Stimulated activated naive CD8-positive, alpha-beta T cell treated with anti-CD3 and anti-CD28 coated beads, Interleukin-15, Interleukin-2, amounts not matched to agents 100 ng/mL and 50 ng/mL, for 24 hours (primary cell): ENCODE measurements around the gene RASL12.

Experiments used
- H3K27ac Mint-ChIP-seq: one replicate; pipeline ENCODE4 v1.8.0; 2021; ENCODE audit warnings: mild to moderate bottlenecking, mixed read lengths
- H3K27me3 Mint-ChIP-seq: one replicate; pipeline ENCODE4 v1.8.0; 2021; ENCODE audit warnings: mixed read lengths
- H3K36me3 Mint-ChIP-seq: one replicate; pipeline ENCODE4 v1.8.0; 2021; ENCODE audit warnings: low read depth, mixed read lengths
- H3K4me1 Mint-ChIP-seq: one replicate; pipeline ENCODE4 v1.8.0; 2021; ENCODE audit warnings: low read depth, mixed read lengths
- H3K4me3 Mint-ChIP-seq: one replicate; pipeline ENCODE4 v1.8.0; 2021; ENCODE audit warnings: mild to moderate bottlenecking, mixed read lengths
- H3K9me3 Mint-ChIP-seq: one replicate; pipeline ENCODE4 v1.8.0; 2021; ENCODE audit warnings: mixed read lengths

The RASL12 gene

DNA sequence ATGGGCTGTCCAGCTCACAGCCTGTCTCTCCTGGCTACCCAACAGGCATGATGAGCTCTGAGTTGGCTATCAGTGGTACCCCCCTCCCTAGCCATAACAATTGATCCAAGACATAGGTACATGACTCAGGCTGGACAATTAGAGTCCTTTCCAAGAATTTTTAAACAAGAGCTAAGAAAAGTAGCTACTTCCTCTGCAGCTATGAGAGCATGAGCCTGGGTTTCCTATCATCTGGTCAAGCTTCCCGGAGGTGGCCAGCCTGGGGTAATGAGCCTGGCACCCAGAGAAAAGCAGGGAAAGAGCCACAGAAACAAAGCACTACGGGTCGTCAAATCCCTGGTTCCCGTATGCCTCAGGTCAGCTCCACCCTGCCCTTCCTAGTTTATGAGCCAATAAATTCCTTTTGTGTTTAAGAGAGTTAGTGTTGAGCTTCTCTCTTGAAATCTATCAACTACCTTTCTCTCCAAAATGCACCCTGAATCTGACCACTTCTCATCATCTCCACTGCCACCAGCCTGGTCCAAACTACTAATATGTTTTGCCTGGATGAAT, 24.9 kb downstream of the RASL12 start:
- Mint-ChIP-seq H3K4me3 (no peak overlapping the region), H3K9me3 (no peaks in the 10 kb centered on the region), H3K36me3 (no peaks in the 10 kb centered on the region), H3K27me3 (peaks cover 4% of the 10 kb centered on the region), H3K27ac (no peak overlapping the region), H3K4me1 (no peaks in the 10 kb centered on the region)

DNA sequence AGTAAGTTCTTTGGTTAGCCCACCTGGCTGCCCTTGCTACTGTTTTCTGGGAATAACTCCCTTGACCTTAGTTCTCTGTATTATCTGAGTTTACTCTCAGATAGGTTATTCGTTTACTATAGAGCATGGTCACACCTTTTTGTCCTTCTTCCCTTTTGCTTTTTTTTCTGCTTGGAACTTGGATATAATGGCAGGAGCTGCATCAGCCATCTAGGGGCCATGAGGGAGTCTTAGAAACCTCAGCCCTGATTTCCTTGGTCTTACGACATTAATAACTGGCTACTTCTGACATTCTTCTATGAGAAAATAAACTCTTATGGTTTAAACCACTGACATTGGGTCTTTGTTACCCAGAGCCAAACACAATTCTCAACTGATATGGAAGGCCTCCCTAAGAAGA, 26.0 kb downstream of the RASL12 start:
- no peak overlapping the region for H3K4me3 Mint-ChIP-seq
- H3K4me1 Mint-ChIP-seq = no peaks in the 10 kb centered on the region
- H3K36me3 Mint-ChIP-seq = no peaks in the 10 kb centered on the region
- H3K9me3 Mint-ChIP-seq = no peaks in the 10 kb centered on the region
- H3K27me3 Mint-ChIP-seq = no peaks in the 10 kb centered on the region
- no peak overlapping the region for H3K27ac Mint-ChIP-seq

DNA sequence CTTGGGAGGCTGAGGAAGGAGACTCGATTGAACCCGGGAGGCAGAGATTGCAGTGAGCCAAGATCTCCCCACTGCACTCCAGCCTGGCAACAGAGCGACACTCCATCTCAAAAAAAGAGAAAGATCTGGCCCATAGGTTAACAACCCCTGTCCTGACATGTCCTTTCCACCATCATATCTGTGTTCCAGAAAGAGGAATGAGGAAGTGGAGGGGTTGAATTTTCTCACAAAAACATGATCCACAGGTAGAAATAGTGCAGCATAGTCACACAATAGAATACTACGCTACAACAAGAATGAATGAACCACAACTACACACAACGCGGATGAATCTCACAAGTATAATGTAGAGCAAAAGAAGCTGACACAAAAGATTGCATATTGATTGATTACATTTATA, 27.3 kb downstream of the RASL12 start:
- H3K4me1 Mint-ChIP-seq = no peaks in the 10 kb centered on the region
- no peak overlapping the region for H3K4me3 Mint-ChIP-seq
- H3K36me3 Mint-ChIP-seq = no peaks in the 10 kb centered on the region
- H3K27me3 Mint-ChIP-seq = no peaks in the 10 kb centered on the region
- no peak overlapping the region for H3K27ac Mint-ChIP-seq
- H3K9me3 Mint-ChIP-seq = no peaks in the 10 kb centered on the region

DNA sequence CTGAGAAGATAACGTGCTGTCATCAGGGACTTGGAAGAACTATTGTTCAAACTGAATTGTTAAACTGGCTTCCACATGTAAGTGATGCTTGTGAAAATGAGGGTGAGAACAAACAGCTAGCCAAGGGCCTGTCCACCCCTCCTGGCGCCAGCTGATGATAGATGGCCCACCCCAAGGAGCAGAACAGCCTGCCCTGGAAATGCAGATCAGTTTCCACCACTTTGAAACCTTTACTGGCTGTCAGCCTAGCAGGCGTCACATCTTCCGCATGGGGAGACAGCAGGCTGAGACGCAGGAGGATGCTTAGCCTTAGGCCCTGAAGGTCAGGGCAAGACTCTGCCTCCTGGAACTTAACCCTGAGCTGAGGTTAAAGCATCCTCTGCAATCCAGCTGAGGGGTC, 29.0 kb downstream of the RASL12 start:
- Mint-ChIP-seq H3K36me3 (no peaks in the 10 kb centered on the region), H3K27me3 (no peaks in the 10 kb centered on the region), H3K9me3 (no peaks in the 10 kb centered on the region), H3K4me3 (no peak overlapping the region), H3K4me1 (no peaks in the 10 kb centered on the region), H3K27ac (no peak overlapping the region)

DNA sequence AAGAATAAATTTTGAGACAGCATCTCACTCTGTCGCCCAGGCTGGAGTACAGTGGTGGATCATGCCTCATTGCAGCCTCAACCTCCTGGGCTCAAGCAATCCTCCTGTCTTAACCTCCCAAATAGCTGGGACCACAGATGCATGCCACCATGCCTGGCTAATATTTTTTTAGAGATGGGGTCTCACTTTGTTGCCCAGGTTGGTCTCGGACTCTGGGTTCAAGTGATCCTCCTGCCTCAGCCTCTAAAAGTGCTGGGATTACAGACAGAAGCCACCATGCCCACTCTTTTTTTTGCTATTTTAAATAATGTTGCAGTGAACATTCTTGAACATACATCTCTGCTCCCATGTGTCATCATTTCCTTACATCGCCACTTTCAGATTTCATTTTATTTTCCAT, 29.4 kb downstream of the RASL12 start:
- Mint-ChIP-seq H3K27me3 (no peaks in the 10 kb centered on the region), H3K4me1 (no peaks in the 10 kb centered on the region), H3K36me3 (no peaks in the 10 kb centered on the region), H3K9me3 (no peaks in the 10 kb centered on the region), H3K4me3 (no peak overlapping the region), H3K27ac (no peak overlapping the region)

DNA sequence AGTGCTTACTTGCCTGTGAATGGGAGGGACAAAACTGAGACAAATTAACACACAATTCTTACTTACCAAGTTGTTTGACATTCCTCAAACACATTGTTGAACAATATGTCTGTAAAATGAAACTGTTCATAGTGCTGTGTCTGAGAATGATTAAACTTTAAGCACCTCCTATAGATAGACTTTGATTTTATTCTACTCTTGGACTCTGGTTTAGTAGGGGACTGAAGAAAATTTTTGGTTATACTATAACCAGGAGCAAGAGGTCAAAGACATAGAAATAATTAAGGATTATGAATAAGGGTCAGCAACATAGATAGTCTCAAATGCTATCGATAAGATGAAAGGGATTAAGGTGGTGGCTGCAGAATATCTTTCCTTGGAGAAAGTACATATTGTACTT, 30.5 kb downstream of the RASL12 start:
- H3K27ac Mint-ChIP-seq = no peak overlapping the region
- H3K27me3 Mint-ChIP-seq = peaks cover 3% of the 10 kb centered on the region
- H3K4me1 Mint-ChIP-seq = peaks cover 4% of the 10 kb centered on the region
- no peaks in the 10 kb centered on the region for H3K36me3 Mint-ChIP-seq
- no peak overlapping the region for H3K4me3 Mint-ChIP-seq
- H3K9me3 Mint-ChIP-seq = no peaks in the 10 kb centered on the region

DNA sequence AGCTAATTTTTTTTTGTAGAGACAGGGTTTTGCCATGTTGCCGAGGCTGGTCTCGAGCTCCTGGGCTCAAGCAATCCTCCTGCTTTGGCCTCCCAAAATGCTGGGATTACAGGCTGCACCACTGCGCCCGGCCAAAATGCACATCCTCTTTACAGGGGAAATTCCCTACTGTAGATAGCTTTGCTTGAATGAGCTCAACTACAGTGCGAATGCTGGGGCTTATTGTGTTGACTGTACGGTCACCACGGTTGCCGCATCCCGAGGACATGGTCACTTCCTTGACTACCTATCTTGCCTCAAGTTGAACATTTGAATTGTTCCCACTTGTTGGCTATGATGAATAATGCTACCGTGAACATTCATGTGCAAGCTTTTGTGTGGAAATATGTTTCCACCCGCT, 33.1 kb downstream of the RASL12 start:
- Mint-ChIP-seq H3K9me3 (no peaks in the 10 kb centered on the region), H3K4me3 (no peak overlapping the region), H3K27ac (no peak overlapping the region)

DNA sequence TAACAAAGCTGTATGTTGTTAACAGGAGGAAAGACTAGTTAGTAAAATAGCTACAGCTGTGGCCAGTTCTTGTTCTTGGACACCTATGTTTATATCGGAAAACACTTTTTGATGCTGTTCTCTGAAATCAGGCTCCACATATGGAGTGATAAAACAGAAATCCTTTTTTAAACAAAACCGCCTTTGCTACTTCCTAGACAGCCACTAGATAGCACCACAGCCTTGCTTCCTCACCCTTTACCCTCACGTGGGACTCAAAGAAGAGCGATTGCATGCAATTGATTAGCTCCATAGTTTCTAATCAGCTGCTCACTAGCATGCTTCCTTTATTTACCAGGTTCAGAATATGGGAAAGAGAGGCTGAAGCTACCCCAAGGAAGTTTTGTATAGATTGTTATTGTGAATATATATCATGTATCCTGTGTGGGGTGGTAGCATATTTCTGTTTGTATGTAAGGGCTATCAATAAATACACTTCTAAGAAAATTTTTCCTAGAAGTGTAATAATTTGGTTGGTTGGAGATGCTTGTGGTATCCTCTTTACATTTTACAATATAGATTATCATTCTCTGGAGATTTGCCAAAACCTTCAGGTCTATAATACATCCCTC, 34.0 kb downstream of the RASL12 start:
- Mint-ChIP-seq H3K27me3 (peaks cover 18% of the 10 kb centered on the region), H3K4me3 (no peak overlapping the region), H3K27ac (no peak overlapping the region), H3K9me3 (no peaks in the 10 kb centered on the region), H3K4me1 (peaks cover 4% of the 10 kb centered on the region), H3K36me3 (no peaks in the 10 kb centered on the region)

More for the DNA sequence above, 33.1 kb downstream of the RASL12 start:
- peaks cover 4% of the 10 kb centered on the region for H3K4me1 Mint-ChIP-seq
- H3K27me3 Mint-ChIP-seq = peaks cover 18% of the 10 kb centered on the region
- no peaks in the 10 kb centered on the region for H3K36me3 Mint-ChIP-seq

DNA sequence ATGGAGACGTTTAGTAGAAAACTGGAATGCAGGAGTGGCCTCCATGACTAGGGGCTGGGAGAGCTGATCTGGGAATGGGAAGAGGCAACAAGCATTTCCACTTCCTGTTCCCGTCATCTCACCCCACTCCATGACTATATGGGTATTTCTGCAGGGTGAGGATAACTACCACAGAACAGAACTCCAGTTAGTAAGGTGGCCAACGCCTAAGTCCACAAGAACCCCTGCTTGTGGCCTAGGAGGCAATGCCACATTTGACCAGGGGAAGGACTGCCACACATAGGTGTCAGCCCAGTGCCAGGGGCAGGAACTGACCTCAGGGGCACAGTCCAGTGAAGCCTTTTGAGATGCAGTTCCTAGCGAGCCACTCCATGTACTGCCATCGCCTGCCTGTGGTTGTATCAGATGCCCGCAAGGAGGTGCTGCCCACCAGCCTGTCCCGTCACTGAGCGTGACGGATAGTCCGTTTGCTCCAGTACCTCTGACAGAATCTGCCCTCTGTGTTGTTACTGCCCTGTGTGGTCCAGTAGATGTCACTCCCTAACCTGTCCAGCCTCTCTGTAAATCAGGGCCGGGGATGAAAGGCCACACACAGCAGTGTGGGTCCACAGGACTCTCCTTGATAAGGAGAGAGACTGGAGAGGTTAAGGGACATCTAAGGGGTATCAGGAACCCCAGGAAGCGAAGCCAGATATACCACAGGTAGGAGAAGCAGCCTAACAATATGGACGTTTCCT, 34.8 kb downstream of the RASL12 start:
- peaks cover 10% of the 10 kb centered on the region for H3K4me1 Mint-ChIP-seq
- H3K9me3 Mint-ChIP-seq = no peaks in the 10 kb centered on the region
- H3K4me3 Mint-ChIP-seq = no peak overlapping the region
- no peaks in the 10 kb centered on the region for H3K36me3 Mint-ChIP-seq
- peaks cover 18% of the 10 kb centered on the region for H3K27me3 Mint-ChIP-seq
- H3K27ac Mint-ChIP-seq = no peak overlapping the region

DNA sequence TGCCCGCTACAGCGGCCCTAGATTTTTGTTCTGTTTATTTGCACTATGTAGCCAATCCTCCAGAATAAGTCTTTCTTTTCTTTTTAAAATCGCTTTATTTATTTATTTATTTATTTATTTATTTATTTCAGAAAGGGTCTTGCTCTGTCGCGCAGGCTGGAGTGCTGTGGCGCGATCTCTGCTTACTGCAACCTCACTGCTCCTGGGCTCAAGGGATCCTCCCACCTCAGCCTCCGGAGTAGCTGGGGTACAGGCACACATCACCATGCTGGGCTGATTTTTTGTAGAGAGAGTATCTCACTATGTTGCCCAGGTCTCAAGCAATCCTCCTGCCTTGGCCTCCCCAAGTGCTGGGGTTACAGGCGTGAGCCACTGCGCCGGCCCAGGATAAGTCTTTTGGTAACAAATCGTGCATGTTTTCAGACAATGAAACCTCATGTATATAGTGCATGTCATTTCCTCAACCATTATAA, 38.0 kb downstream of the RASL12 start:
- Mint-ChIP-seq H3K4me1 (peaks cover 15% of the 10 kb centered on the region), H3K4me3 (peak overlapping the region; percentile 48), H3K27ac (no peak overlapping the region), H3K27me3 (peaks cover 18% of the 10 kb centered on the region), H3K9me3 (no peaks in the 10 kb centered on the region), H3K36me3 (peaks cover 19% of the 10 kb centered on the region)

DNA sequence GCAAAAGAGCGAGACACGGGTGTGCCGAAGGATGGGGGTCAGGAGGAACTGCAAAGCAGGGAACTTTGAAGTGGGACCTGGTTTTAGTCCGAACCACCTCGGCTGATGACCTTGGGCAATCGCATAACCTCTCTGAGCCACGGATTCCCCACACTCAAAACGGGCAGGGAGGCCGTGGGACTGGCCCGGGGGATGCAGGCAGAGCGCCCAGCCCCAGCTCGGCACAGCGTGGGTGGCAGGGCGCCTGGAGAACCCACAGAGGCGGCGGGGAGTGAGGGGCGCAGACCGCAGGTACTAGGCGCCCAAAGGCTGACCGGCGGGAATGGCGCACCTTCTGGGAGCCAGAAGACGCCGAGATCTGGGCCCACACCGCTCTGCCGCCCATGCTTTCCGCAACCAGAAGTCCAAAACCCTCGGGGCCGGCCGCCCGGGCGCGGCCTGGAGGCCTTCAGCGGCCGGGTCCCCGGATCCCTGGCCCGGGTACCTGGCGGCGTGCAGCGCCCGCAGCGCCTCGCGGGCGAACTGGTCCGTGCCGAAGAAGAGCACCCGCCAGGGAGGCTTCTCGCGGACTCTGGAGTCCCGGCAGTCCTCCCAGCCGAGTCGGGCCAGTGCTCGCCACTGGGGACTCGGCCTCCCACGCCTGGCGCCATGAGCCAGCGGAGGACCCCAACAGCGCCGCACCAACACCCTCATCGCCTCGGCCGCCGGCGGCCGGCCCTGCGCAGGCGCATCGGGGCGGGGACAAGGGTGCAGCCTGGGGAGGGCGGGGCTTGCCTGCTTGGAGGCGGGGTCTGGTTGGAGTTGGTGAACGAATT, 38.7 kb downstream of the RASL12 start, which contains the start of gene MTFMT:
Gene MTFMT, minus strand, starts transcription at position 719 of the 815 bp plus-strand sequence. Its CDS starts 26 bp downstream, at position 693.
- Mint-ChIP-seq H3K27ac (peak within 1 kb of the TSS; percentile 86), H3K36me3 (peaks cover 24% of the 10 kb centered on the region), H3K4me1 (peaks cover 15% of the 10 kb centered on the region)

DNA sequence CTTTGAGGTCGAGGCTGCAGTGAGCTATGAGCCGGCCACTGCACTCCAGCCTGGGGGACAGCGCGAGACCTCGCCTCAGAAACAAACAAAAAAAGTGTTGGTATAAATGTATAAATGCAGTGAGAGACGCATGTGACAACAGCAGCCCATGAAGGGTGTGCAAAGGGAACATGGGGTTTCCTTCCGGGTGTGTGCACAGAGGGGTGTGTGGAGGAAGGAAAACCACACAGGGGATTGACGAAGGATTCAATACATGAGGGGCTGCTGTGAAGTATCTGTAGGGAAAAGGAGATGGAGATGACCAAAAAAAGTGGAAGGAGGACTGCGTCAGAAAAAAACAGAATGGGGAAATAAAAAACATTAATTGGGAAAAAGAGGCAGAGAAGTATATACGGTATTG, 39.5 kb downstream of the RASL12 start:
- Mint-ChIP-seq H3K27ac (peak overlapping the region; percentile 86), H3K36me3 (peaks cover 30% of the 10 kb centered on the region), H3K27me3 (peaks cover 18% of the 10 kb centered on the region), H3K9me3 (no peaks in the 10 kb centered on the region), H3K4me1 (peaks cover 18% of the 10 kb centered on the region), H3K4me3 (peak overlapping the region; percentile 94)

More for the DNA sequence above, 38.7 kb downstream of the RASL12 start, which contains the start of gene MTFMT:
- Mint-ChIP-seq H3K27me3 (peaks cover 18% of the 10 kb centered on the region), H3K4me3 (peak within 1 kb of the TSS; percentile 94), H3K9me3 (no peaks in the 10 kb centered on the region)

DNA sequence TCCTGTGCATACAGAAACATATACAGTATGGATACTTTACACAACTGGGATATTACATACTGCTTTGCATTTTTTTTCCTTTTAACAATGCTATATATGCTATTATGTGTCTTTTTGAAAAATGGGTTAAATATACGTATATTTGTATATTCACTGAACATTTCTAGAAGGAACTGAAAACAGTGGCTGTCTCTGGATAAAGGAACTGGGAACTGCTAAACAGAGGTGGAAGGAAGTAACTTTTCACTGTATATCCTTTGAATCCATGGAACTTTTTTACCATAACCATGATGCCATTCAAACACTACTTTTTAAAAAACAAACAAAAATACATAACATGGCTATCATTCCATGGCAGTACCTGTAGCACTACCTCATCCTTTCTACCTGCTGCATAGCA, 40.2 kb downstream of the RASL12 start:
- Mint-ChIP-seq H3K9me3 (no peaks in the 10 kb centered on the region), H3K4me1 (peaks cover 15% of the 10 kb centered on the region), H3K27me3 (peaks cover 17% of the 10 kb centered on the region), H3K4me3 (peak overlapping the region; percentile 94), H3K27ac (peak overlapping the region; percentile 86), H3K36me3 (peaks cover 37% of the 10 kb centered on the region)

DNA sequence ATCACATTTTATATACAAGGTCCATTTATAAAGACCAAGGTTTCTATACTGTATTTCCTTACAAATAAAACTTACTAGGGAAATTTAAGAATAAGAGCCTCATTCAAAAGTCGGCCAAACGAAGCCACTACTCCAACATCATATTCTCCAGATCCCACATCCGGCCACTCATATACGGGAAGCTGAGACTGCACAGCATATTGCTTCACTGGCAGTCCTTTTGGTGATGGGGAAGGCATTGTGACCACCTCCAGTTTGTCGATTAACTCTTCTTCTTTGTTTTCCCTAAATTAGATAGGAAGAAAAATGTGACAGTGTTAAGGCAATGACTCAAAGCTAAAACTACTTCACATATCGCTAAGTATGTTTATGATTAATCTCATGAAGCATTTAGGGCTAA, 41.0 kb downstream of the RASL12 start:
- peaks cover 39% of the 10 kb centered on the region for H3K36me3 Mint-ChIP-seq
- peaks cover 9% of the 10 kb centered on the region for H3K27me3 Mint-ChIP-seq
- H3K4me1 Mint-ChIP-seq = peaks cover 15% of the 10 kb centered on the region
- no peaks in the 10 kb centered on the region for H3K9me3 Mint-ChIP-seq
- H3K27ac Mint-ChIP-seq = no peak overlapping the region
- no peak overlapping the region for H3K4me3 Mint-ChIP-seq

DNA sequence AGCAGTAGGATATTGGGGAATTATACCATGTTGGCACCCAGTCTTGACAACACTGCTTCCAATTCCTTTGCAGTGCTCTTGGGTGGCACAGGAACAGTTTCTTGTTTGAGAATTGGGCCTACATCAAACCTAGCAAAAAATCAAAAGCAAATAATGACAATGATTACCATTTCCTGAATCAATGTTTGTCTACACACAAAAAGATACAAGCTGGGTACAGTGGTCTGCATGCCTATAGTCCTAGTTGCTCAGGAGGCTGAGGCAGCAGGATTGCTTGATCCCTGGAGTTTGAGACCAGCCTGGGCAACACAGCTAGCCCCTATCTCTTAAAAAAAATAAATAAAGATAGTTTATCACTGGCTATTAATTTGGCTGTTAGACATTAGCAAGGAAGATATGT, 46.3 kb downstream of the RASL12 start:
- Mint-ChIP-seq H3K27ac (no peak overlapping the region), H3K4me1 (peaks cover 4% of the 10 kb centered on the region), H3K36me3 (peaks cover 70% of the 10 kb centered on the region), H3K4me3 (no peak overlapping the region), H3K9me3 (no peaks in the 10 kb centered on the region), H3K27me3 (no peaks in the 10 kb centered on the region)
